NCI-H128 (cell line): ENCODE results near the gene ZBTB8OS.

Source experiments
- DNase-seq: peaks from one replicate; lab custom pipeline; 2025; ENCODE audit not compliant: unreplicated experiment; lab: John Stamatoyannopoulos, UW

Gene ZBTB8OS

DNA sequence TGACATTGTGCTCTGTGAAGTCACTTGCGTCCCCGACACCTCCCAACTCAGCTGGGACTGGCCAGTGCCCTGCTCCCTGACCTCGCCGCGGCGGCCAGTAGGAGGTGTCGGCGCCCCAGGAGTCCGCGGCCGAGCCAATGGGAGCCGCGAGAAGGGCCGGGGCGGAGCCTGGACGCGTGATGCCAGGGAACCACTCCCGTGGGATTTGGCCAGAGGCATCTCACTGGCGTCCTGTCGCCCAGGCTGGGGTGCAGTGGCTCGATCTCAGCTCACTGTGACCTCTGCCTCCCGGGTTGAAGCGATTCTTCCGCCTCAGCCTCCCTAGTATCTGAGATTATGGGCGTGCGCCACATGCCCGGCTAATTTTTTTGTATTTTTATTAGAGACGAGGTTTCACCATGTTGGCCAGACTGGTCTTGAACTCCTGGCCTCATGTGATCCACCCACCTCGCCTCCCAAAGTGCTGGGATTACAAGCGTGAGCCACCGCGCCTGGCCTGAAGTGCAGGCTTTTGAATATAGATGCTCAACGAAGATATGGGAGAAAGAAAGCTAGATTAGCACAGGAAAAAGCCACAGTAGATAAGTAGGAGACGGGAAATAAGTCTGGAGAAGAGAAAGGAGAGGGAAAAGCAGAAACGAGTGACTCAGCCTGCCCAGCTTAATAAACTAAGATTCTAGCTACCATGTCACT, 38.0 kb downstream of the ZBTB8OS start:
- DNase-seq, result peak; percentile 21

DNA sequence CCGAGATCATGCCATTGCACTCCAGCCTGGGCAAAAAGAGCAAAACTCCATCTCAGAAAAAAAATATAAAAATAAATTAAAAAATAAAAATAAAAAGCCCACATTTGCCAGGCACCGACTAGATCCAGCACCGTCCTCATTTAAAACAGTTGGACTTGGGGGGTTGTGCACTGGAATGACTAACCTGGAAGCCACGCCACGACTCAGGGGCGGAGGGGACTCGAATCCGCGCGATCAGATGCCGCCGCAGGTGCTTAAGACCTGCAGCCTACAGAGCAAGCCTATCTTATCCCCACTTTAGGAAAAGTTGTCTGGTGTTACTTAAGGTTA, 38.5 kb downstream of the ZBTB8OS start:
- DNase-seq, result no peak

DNA sequence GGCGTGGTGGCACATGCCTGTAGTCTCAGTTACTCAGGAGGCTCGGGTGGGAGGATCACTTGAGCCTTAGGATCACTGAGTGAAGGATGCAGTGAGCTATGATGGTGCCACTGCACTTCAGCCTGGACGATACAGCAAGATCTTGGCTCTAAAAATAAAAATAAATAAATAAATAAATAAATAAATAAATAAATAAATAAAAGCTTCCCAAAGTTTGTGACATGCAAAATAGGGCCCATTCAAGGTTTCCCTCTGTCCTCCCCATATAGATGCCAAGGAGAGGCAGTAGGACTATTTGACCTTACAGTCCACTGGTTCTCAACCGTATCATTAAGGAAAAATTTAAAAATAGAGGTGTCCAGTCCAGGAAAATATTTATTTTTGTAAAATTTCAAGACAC, 41.2 kb downstream of the ZBTB8OS start:
- no peak for DNase-seq

DNA sequence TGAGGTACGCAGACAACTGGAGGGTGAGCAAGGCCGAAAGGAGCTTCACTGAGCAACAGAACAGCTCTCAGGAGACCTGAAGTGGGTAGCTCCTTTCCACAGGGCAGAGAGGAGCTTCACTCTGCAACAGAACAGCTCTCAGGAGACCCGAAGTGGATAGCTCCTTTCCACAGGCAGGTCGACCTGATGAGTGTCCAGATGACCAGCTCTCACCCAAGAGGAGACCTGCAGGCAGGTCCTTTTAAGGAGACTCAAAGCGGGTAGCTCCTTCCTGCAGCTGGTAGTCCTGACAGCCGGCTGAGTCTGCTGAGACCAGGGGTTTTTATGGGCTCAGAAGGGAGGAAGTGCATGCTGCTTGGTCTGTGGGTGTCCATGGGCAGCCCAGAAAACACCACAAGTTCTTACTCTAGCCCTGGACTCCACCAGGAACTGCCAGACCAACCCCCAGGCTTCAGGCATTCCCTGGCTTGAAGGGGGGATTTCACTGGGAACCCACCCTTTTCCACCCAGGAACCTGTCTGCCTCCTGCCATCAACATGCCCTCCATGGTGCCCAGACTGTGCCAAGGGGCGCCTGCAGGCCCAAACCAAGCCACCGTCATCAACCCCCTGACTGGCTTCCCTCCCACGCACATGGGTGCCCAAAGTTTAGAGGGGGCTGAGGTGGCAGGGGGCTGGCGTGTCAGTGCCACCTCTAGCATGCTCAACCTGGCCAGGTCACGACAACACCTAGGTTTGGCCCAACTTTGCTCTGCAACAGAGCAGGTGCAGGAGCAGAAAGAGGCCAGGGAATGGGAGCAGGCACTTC, 43.6 kb downstream of the ZBTB8OS start:
- DNase-seq, result no peak

DNA sequence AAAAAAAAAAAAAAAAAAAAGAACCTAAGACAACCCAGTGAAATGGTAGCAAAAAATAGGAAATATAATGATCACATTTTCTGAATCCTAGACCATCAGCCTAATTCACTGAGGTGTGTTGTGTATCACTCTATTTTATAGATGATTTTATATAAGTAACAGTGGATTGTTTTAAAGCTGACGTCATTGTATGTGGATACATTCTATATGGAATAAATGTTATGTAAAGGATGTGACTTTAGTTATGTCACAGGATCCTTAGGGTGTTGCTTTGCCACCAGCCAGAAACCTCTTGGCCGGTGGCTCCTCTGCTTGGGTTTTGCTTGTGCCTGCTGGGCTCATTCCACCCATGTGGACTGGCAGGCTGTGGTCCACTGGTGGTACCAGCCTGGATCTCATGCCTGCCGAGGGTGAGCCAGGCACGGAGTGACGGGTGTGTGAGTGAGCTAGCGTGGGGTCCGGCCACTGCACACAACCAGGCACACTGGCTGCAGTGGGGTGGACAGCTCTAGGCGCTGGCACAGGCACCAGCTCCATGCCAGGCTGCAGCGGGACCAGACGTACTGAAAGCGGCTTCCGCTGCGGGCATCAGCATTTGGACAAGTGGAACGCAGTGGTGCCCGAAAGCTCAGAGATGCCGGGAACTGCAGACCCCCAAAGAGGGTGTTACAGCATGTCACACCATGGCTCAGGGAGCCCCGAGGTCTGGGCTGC, 44.5 kb downstream of the ZBTB8OS start:
- no peak for DNase-seq

DNA sequence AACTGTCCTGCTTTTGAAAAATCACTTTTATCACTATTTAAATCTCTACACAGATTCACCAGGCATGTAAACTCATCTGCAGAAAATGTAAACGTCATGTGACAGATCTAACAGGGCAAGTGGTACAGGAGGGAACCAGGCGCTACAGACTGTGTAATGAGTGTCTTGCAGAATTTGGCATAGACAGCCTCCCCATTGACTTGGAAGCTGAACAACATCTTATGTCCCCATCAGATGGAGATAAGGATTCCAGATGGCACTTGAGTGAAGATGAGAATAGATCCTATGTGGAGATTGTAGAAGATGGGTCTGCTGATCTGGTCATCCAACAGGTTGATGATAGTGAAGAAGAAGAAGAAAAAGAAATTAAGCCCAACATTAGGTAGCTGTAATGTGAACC, 50.3 kb downstream of the ZBTB8OS start:
- no peak for DNase-seq

DNA sequence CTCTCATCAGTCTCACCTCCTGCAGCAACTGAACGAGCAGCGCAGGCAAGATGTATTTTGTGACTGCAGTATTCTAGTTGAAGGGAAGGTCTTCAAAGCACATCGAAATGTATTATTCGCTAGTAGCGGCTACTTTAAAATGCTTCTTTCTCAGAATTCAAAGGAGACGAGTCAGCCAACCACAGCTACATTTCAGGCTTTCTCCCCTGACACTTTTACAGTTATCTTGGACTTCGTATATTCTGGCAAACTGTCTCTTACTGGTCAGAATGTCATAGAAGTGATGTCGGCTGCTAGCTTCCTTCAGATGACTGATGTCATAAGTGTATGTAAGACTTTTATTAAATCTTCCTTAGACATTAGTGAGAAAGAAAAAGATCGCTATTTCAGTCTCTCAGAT, 57.4 kb downstream of the ZBTB8OS start:
- DNase-seq, result no peak

DNA sequence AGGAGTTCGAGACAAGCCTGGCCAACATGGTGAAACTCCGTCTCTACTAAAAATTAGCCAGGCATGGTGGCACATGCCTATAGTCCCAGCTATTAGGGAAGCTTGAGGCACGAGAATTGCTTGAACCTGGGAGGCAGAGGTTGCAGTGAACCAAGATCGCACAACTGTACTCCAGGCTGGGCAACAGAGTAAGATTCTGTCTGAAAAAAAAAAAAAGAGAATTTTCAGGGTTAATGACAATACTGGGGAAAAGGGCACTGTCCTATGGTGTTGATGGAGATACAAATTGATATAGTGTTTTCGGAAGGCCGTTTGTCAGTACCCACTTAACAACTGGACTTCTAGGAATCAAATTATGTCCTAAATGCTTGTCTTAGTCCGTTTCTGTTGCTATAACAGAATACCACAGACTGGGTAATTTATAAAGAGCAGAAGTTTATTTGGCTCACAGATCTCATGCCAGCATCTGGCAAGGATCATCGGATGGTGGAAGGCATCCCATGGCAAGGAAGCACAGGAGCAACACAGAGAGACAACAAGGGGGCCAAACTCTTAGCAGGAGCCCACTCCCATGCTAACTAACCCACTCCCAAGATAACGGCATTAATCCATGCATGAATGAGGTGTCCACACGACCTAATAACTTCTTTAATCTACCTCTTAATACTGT, 69.9 kb downstream of the ZBTB8OS start:
- no peak for DNase-seq
